ENCODE data around the gene CLNK.

DNA sequence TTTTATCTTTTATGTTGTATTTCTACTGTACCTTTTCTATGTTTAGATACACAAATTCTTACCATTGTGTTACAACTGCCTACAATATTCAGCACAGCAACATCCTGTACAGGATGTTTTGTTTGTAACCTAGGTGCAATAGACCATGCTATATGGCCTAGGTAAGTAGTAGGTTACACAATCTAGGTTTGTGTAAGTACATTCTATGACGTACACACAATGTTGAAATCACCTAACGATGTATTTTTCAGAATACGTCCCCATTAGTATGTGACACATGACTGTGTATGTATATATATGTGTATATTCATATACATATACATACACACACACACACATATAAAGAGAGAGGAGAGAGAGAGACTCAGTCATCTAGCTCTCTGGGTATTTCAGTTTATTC, 103.5 kb downstream of the CLNK start:
- TF ChIP-seq CTCF (IDR thresholded peaks at IDR 0.05; ENCODE audit: poor library complexity): no peak
- TF ChIP-seq EZH2 (IDR thresholded peaks at IDR 0.05; ENCODE audit: borderline replicate concordance): no peak
- TF ChIP-seq EZH2phosphoT487 (IDR thresholded peaks at IDR 0.05; ENCODE audit: low read depth, severe bottlenecking, unreplicated experiment): no peak
